Stimulated activated CD4-positive, alpha-beta T cell treated with anti-CD3 and anti-CD28 coated beads, Interleukin-15, amount 100 ng/mL, for 1 hour (primary cell): Measurements from ENCODE around the gene MAT1A.
"Not testable (repeated sequence)": the region's sequence is repeated elsewhere in the genome, so short reads cannot be mapped to it uniquely, and the experiment has no call there.

Source experiments
- DNase-seq, 2 donors: peaks; one replicate each; pipeline ENCODE4 v3.0.0-alpha.2; 2020; ENCODE audit warnings: low read depth in 1 of 2, low spot score in 1 of 2

MAT1A gene

GRCh38 chr10:80265740-80266512 lies 23.5 kb downstream of the MAT1A start:
- DNase-seq = no peak

- no peak for DNase-seq
Observed at GRCh38 chr10:80264081-80265056, 25.1 kb downstream of the MAT1A start.

DNA sequence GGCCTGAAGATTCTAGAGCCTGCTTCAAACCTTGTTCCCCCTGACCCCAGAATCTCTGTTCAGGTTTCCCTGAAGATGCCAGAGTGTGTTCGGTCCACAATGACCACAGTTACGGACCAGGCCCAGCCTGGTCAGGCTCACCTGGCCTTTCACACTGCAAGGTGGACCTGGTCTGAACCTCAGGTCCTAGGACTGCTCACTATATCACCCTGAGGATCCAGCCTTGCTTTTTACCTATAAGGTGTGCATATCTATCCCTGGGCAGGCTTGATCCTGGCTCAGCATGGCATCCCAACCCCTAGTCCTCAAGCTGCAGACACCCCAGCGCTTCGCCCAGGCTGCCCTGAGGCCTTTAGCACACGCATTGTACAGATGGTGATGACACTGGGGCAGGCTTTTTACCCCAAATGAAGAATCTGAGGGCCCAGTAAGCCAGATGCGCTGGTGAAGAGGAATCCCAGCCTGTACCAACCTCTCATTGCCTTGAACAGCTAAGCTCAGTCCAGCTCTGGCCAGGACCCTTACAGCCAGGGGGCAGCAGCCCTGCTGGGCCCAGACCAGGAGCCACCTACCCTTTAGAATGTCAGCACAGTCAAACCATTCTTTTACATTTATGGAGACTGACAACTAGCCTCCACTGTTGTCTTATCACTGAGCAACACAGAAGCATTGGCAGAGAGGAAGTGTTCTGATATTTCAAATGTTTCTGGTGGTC lies 28.0 kb downstream of the MAT1A start:
- DNase-seq = no peak

DNA sequence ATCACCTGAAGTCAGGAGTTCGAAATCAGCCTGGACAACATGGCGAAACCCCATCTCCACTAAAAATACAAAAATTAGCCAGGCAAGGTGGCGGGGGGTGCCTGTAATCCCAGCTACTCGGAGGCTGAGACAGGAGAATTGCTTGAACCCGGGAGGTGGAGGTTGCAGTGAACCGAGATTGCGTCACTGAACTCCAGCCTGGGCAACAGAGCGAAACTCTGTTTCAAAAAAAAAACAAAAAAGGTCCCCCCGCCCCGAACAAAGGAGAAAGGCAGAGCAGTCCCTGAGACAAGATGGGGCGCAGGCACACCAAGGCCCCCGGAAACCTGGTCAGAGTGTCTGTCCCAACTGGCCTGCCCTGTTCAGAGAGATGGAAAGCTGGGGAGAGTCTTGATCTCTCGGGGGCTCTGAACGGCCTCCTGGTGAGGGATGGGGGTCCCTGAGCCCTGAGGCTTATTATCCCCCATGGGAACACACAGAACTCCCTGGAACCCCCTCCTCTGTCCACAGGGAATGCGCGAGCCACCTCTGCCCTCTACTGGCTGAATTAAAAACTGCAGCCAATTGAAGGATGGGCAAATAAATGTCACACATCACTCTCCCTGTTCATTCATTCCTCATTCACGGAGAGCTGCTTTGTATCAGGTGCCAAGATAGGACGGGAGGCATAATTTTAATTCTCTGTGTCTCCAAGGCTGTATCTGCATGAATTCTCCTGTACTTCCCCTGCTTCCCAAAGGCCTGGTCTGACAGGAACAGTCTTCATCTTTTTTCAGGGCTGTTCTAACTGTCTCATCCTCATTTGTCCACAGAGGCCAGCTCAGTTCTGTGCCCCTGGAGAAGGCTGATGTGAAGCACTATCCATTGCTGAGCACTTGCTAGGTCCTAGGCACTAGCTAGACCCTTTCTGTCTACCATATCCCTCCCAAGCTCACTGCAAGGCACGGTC lies 28.9 kb downstream of the MAT1A start:
- DNase-seq = no peak

DNA sequence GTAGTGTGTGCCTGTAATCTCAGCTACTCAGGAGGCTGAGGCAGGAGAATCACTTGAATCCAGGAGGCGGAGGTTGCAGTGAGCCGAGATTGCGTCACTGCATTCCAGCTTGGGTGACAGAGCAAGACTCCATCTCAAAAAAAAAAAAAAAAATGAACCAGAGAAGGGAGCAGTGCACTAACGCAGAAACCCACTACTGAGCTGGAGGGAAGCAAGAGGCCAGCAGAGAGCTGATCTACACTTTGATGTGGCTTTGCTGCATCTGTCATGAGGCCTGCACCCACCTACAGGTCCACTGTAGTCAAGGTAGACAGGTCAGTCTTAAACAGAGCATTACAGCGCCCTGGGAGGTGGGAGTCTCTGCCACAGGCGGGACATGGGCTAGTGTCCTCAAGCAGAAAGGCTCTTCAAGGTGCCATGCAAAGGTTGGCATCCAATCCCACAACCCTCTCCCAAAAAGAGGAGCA lies 30.0 kb downstream of the MAT1A start:
- no peak for DNase-seq

- not testable (repeated sequence) for DNase-seq
Observed at GRCh38 chr10:80256798-80257197, 32.7 kb downstream of the MAT1A start.

GRCh38 chr10:80254726-80255125 lies 34.7 kb downstream of the MAT1A start:
- DNase-seq = not testable (repeated sequence)

GRCh38 chr10:80253963-80254271 lies 35.5 kb downstream of the MAT1A start:
- DNase-seq = not testable (repeated sequence)

- no peak for DNase-seq
Observed at GRCh38 chr10:80253266-80253962, 36.0 kb downstream of the MAT1A start.

DNA sequence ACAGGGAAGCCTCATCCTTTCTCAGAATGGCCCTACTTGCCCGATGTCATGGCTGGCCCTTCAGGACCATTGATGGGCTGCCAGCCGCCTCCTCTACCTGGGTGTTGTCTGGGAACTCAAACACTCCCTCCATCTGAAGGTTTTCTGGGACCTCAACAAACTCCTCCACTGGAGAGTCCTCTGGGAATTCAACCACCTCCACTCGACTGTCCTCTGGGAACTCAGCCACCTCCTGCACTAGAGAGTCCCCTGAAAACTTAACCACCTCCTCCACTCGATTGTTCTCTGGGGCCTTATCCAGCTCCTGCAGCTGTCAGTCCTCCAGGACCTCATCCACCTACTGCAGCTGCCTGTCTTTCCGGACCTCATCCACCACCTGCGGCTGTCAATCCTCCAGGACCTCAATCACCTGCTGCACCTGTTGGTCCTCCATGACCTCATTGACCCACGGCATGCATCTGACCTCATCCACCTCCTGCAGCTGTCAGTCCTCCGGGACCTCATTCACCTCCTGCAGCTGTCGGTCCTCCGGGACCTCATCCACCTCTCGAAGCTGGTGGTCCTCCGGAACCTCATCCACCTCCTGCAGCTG lies 37.1 kb downstream of the MAT1A start:
- no peak for DNase-seq

GRCh38 chr10:80251703-80252280 lies 37.7 kb downstream of the MAT1A start:
- DNase-seq = not testable (repeated sequence)

DNA sequence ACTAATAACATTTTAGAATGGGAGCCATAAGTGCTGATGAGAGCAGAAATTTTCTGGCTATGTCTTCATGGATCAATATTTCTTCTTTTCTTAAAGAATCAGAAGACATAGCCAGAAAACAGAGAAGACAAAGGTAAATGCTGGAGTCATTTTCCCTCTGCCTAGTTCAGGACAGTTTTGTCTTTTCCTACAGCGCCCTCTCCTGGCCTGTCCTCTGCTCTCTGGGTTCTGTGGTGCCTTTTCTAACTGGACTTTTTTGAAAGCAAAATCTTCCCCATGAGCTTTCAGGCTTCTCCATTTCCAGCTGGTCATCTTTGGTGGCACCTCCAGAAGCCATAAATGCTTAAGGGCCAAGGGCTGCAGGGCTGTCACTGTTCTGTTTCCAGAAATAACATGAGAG lies 39.1 kb downstream of the MAT1A start:
- DNase-seq = not testable (repeated sequence)

- DNase-seq = not testable (repeated sequence)
Observed at GRCh38 chr10:80249906-80250305, 39.6 kb downstream of the MAT1A start.

DNA sequence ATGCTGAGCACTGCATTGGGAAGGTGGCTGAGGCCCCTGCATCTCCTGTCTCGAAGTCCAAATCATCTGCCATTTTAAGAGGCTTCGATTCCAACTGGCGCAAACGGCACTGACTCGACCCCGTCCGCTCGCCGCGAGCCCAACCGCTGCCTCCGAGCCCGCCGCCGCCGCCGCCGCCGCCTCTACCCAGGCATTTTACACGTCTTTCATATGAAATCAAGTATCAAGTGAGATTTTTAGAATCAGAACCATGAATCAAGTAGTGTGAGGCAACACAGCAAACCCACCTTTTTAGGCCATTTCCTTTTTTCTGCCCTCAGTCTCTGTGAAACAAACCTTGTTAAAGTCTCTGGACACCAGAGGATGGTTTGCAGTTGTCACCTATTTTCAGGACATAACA lies 41.8 kb downstream of the MAT1A start:
- not testable (repeated sequence) for DNase-seq

DNA sequence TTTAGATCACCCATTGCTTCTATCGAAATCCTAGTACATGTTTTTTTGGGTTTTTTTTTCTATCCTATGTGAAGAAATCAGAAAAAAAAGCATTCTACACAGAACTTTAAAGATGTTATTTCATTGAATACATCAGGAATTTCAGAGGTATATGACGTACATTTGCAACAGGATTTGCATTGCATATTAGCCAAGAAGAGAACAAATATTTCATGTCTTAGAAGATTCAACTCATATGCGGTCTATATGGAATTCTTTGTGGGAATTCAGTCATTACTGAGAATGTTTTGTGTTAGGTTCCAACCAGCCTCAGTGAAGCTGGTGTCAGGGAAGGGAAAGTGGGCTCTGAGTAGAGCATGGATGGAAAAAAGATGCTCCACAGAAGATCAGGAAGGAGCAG lies 45.1 kb downstream of the MAT1A start:
- not testable (repeated sequence) for DNase-seq

- DNase-seq = not testable (repeated sequence)
Observed at GRCh38 chr10:80242341-80242740, 47.1 kb downstream of the MAT1A start.

DNA sequence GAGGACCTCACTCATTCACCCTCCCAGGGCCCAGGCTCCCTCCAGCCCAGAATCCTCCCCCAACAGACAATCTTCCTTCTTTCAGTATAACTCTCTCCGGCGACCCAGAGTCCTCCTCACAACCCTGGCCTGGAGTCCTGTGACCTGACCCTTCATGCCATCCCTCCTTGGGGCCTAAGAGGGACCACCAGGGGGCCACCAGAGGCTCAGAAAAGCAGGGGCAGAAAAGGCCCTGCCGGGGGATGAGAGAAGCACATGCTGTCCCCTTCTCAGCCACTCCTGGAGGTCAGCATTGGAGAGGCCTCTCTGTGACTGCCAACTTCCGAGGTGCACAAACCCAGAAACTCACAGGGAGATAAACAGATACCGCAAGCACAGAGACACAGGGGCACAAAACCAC lies 53.0 kb downstream of the MAT1A start:
- DNase-seq = not testable (repeated sequence)

DNA sequence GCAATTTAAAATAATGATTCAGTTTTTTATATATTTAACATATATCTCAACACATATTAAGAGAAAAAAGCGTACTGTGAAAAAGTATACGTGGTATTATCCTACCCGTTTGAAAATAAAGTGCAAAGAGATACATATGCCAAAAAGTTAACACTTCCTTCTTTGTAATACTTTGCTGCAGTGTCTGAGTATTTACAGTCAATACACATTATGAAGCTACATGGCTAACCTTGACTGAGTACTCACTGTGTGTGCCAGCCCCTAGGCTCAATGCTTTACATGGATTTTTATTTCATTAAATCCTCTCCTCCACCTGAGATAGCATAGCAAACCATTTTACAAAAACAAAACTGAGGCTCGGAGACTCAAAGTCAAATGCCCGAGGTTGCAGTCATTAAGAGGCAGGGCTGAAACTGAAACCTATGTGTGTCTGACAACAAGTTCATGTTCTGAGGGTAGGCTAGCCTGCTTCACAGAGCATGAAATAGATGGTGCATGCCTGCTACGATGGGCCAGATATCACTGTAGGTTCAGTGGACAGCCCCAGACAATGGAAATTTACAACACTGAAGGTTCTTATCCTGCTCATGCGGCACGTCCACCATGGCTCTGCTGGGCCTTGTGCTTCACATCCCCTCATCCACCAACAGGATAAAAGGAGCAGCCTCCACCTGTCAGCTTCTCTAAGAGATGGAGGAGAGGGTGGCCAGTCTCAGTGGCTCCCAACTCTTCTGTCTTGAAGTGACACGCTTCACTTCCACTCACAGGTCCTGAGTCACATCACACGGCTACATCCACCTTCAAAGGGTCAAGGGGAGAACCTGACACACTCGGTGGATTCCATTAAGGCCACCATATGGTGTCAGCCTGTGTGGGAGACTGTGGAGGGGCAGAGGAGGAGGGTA lies 54.9 kb downstream of the MAT1A start:
- not testable (repeated sequence) for DNase-seq
